GM12878 (cell line): ENCODE measurements around the gene SLC9A8.

Source experiments
- ATF7 ChIP-seq: fragments of 450-650 bp; IDR thresholded peaks from 2 replicates; pipeline ENCODE4 v1.6.1; 2016; ENCODE audit warnings: low read depth, mild to moderate bottlenecking
- CEBPB ChIP-seq, 2 experiments: fragments of 150-350 bp in 1 of 2; IDR thresholded peaks; 2 replicates each; pipeline ENCODE4 v1.6.1; 2012 to 2014; ENCODE audit warnings: low read depth in 2 of 2, low read length in 2 of 2, borderline replicate concordance in 1 of 2, inconsistent platforms in 1 of 2
- CHD1 ChIP-seq: IDR thresholded peaks from 2 replicates; pipeline ENCODE4 v1.6.1; 2012; ENCODE audit warnings: low read depth, low read length, improper control_type of control experiment
- CTCF ChIP-seq, 3 experiments: IDR thresholded peaks in 2 of 3; conservative IDR thresholded peaks in 1 of 3; 2 replicates each; pipeline ENCODE4 v1.5.1; 2011; ENCODE audit warnings: low read depth in 3 of 3, low read length in 3 of 3, mild to moderate bottlenecking in 3 of 3, control low read depth in 2 of 3, moderate library complexity in 2 of 3, inconsistent platforms in 1 of 3, mixed read lengths in 1 of 3; ENCODE audit not compliant: control insufficient read depth in 2 of 3, insufficient read depth in 1 of 3; ENCODE audit errors: extremely low read depth in 1 of 3
- ELK1 ChIP-seq: IDR thresholded peaks from 2 replicates; pipeline ENCODE4 v1.6.1; 2012; ENCODE audit warnings: low read depth, low read length, improper control_type of control experiment
- NR2C2 ChIP-seq: IDR thresholded peaks from 2 replicates; pipeline ENCODE4 v1.6.1; 2011; ENCODE audit warnings: borderline replicate concordance, low read depth; ENCODE audit not compliant: control insufficient read depth, insufficient read length
- PBX3 ChIP-seq: IDR thresholded peaks from 2 replicates; pipeline ENCODE4 v1.6.1; 2011; ENCODE audit warnings: mild to moderate bottlenecking, low read depth, low read length, moderate library complexity; ENCODE audit not compliant: insufficient replicate concordance
- SIN3A ChIP-seq: IDR thresholded peaks from 2 replicates; pipeline ENCODE4 v1.6.1; 2012; ENCODE audit warnings: low read depth, low read length, improper control_type of control experiment

- TF ChIP-seq CHD1 = no peak
- no peak for TF ChIP-seq CTCF (IDR thresholded peaks at IDR 0.05 in 2 of 3, conservative IDR thresholded peaks at IDR 0.05 in 1 of 3; ENCODE audit: control insufficient read depth in 2 of 3, extremely low read depth in 1 of 3, insufficient read depth in 1 of 3, low read depth in 3 of 3, low read length in 3 of 3)
- no peak for TF ChIP-seq NR2C2
- TF ChIP-seq ATF7 = no peak
- TF ChIP-seq PBX3 = no peak
- TF ChIP-seq SIN3A = no peak
- no peak for TF ChIP-seq CEBPB (IDR thresholded peaks at IDR 0.05; ENCODE audit: borderline replicate concordance in 1 of 2, low read depth in 2 of 2, low read length in 2 of 2)
- TF ChIP-seq ELK1 = no peak
Measured at GRCh38 chr20:49904440-49905214, 92.0 kb downstream of the SLC9A8 start.
